GM19395 (cell line): ENCODE data around the gene CIDEC.
"Not testable (repeated sequence)": the region's sequence is repeated elsewhere in the genome, so short reads cannot be mapped to it uniquely, and the experiment has no call there.

Source experiments
- ATAC-seq: cut with Tn5 transposase; IDR thresholded peaks from one replicate; pipeline ENCODE4 v1.9.1; 2021; ENCODE audit warnings: mild to moderate bottlenecking, moderate library complexity; ENCODE audit not compliant: unreplicated experiment

The CIDEC gene

DNA sequence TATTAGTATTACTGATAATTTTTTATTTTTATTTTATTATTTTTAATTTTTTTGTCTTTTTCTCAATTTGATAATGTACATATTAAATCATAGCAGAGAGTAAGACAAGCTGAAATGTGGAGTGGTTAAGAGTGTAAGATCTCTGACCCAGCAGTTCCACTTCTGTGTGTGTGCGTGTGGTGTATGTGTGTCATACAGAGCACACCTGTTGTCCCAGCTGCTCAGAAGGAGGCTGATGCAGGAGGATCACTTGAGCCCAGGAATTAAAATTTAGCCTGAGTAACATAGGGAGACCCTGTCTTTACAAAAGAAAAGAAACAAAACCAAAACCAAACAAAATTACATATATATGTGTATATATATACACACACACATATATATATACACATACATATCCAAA lies 1.4 kb upstream of the CIDEC start:
- no peak for ATAC-seq

DNA sequence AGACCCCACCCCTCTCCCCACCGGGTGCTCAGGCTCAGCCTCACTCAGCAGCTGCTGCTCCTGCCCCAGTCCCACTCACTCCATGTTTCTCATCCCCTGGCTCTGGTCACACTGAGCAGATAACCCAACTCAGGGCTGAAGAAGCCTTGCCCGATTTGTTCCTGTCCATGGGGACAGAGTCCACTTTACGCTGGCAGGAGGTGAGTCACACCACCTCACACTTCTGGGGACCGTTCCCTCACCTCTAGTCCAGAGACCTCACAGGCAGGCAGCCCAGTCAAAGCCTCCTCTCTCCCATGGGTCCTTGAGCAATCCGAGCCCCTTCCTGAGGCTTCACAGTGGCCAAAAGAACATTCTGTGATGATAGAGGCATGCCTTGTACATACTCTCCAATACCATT lies 1.4 kb downstream of the CIDEC start:
- ATAC-seq: no peak

DNA sequence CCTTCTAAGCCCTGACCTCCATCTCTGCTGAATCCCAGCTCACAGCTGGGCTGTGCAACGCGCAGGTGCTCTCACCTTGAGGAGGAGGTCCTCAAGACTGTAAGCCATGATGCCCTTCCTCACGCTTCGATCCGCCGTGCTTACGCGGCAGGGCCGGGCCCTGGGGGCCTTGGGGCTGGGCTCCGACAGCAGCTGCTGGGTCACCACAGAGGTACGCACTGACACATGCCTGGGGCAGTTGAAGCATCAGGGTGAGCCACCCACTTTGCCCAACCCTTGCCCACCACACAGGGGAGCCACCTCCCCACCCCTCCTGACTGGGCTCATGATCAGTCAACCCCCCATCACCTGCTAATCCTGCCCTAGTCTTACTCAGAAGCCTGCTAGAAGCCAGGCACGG lies 3.1 kb downstream of the CIDEC start:
- no peak for ATAC-seq

DNA sequence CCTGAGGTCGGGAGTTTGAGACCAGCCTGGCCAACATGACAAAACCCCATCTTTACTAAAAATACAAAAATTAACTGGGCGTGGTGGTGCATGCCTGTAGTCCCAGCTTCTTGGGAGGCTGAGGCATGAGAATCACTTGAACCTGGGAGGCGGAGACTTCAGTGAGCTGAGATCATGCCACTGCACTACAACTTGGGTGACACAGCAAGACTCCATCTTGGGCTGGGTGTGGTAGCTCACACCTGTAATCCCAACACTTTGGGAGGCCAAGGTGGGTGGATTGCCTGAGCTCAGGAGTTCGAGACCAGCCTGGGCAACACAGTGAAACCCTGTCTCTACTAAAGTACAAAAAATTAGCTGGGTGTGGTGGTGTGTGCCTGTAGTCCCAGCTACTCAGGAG lies 3.8 kb downstream of the CIDEC start:
- not testable (repeated sequence) for ATAC-seq

DNA sequence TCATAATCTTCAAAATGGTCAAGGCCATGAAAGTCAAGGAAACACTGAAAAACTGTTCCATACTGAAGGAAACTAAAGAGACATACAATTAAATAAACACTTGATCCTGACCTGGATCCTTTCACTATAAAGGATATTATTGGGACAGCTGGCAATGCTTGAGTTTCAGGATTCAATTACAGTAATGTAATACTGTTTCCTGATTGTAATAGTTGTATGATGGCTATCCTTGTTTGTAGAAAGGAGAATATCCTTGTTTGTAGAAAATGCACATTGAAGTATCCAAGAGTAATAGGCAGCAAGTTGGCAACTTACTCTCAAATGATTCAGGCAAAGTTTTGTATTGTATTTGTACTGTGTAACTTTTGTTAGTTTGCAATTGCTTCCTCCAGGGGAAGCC lies 4.6 kb downstream of the CIDEC start:
- no peak for ATAC-seq

DNA sequence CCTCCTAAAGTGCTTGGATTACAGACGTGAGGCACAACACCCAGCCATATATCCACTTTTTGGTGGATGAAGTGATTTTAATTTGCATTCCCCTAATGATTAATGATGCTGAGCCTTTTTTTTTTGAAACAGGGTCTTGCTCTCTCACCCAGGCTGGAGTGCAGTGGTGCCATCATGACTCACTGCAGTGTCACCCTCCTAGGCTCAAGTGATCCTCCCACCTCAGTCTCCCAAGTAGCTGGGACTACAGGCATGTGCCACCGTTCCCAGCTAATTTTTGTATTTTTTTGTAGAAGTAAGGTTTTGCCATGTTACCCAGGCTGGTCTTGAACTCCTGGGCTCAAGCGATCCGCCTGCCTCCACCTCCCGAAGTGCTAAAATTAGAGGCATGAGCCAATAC lies 8.0 kb downstream of the CIDEC start:
- ATAC-seq: not testable (repeated sequence)

DNA sequence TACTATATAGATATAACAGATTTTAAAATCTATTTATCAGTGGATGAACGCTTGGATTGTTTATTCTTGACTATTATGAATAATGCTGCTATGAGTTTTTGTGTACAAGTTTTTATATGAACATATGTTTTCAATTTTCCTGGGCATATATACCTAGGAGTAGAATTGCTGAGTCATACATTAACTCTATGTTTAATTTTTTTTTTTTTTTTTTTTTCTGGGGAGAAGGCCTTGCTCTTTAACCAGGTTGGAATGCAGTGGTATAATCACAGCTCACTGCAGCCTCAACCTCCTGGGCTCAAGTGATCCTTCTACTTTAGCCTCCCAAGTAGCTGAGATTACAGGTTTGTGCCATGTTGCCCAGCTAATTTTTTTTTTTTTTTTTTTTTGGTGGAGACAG lies 9.1 kb downstream of the CIDEC start:
- ATAC-seq: no peak

DNA sequence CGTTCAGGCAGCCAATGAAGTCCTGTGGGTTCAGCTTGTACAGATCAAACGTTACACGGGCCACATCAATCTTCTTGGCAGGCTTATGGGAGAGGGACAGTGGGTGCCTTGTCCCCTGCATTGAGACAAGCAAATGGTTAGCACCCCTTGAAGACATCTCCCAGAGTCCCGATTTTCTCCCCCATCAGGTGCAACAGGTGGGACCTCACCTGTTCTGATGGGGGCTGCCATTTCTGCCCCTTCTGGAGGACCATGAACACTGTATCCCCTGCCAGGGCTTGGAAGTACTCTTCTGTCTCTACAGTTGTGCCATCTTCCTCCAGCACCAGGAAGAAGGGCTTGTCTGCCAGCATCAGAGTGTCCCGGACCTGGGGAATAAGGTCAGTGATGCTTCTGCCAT lies 10.1 kb downstream of the CIDEC start:
- no peak for ATAC-seq

DNA sequence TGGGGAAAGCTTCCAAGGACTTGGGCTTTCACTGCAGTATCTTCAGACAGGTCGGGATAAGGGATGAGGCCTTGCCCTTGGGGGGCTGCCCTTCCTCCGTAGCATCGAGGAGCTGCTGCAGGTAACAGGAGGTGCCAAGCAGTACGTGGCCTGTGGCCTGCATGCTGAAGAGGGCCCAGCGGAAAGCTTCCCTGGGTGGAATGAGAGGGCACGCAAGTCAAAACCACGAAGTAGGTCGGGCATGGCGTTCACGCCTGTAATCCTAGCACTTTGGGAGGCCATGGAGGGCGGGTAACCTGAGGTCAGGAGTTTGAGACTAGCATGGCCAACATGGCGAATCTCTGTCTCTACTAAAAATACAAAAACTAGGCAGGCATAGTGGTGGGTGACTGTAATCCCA lies 12.9 kb downstream of the CIDEC start:
- ATAC-seq: no peak

DNA sequence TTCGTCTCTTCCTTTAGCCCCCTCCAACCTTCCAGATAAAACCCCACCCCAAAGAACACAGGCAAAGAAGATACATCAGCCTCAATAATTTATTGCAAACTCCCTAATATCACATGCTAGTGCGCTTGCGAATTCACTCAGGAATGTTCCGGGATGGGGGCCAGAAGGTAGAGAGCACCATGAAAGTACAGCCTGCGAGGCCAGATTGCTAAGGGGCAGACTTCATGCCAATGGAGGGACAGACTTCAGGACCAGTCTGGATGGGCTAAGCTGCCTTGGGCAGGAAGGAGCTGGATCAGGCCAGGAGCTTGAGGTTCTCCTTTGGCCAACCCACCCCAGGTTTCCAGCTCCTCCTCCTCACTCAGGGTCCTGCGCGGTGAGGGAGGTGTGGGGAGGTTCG lies 13.4 kb downstream of the CIDEC start:
- no peak for ATAC-seq

DNA sequence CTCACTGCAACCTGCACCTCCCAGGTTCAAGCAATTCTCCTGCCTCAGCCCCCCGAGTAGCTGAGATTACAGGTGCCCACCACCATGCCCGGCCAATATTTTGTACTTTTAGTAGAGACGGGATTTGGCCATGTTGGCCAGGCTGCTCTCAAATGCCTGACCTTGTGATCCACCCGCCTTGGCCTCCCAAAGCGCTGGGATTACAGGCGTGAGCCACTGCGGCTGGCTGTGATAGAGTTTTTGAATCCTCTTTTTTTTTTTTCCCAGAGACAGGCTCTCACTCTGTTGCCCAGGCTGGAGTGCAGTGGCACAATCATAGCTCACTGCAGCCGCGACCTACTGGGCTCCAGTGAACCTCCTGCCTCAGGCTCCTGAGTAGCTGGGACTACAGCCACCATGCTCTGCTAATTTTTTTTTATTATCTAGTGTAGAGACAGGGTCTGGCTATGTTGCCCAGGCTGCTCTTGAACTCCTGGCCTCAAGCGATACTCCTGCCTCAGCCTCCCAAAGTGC lies 14.9 kb downstream of the CIDEC start:
- not testable (repeated sequence) for ATAC-seq

DNA sequence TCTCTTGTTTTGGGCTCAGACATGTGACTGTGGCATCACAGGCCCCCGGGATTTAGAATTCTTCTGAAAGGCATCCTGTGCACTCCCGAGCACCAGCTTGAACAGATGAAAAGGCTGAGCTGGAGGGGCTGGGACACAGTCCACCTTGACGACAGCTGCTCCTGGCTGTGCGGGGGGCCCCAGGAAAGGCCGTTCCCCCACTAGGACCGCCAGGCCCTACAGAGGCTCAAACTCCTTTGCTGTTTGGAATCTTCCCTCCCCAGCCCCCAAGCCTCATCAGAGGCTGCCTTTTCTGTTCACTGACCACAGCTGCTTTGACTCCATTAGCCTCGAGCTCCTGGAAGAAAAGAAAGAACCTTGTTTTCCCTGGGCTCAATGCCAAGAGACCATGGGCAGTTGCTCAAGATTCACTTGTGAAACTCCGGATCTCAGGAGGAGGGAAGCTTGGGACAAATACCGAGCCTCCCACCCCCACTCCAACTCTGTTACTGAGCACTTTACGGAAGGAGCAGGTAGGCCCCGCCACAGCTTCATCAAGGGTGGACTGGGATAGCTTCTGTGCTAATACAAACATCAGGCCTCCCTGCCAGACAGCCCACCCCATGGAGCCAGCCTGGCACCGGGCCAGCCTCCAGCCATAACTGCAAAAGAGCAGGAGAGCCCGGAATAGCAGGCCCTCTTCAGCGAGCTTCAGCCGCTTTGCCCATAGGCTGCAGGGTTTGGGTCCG lies 15.7 kb downstream of the CIDEC start:
- ATAC-seq: no peak

DNA sequence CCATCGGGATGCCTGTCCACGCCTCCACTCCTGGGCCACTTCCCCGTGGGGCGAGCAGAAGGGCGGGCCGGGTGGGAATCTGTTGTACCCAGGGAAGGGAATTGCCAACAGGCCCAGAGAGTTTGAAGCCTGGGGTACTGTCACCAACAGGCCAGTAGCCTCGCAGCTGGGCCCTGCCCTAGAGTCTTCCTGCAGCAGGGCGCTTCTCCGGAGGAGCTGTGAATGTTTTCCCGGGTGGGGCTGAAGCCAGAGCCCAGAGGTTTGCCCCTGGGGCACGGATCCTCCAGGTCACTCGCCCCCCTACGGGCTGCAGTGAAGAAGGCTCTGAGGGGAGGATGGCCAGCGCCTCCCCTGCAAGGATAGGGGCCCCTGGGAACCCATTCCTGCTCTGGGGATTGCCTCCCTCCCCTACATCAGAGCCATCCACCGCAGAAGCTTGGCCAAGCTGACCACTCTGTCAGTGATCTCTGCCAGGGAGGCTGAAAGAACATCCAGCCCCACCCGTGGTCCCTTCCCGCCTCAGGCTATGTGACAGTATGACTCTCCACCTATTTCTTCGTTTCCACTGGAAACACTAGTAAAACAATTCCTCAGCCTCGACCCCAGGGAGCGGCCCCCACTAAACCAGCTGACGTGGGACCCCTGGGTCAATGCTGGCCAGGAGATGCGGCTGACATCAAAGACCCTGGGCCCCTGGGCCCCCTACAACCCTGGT lies 16.8 kb downstream of the CIDEC start:
- no peak for ATAC-seq

DNA sequence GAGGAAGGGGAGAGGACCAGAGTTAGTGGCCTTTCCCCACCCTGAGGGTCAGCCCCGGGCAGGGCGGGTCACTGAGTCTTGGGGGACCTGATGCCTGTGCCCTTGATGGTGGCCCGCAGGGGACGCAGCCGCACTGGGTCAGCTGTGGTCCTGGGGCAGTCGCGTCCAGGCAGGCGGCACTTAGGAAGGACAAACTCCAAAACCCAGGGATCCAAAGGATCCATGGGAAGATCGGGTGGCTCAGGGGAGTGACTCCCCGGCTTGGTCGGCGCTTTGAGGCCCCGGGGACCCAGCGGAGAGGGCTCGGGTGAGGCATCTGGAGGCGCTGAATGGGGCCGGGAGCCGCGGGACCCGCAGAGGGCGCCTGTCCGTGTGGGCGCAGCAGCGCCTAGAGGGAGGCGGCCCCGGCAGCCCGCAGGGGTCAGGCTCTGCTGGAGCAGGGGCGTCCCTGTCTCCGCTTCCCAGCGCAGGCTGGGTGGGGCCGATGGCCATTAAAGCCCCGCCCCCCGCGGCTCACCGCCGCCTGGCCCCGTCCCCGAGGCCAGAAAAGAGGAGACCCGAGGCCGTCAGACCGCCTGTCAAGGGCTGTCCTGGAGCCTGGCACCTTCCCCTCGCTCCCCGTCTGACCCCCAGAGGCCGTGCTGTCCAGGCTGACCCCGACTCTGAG lies 17.5 kb downstream of the CIDEC start:
- ATAC-seq: no peak

DNA sequence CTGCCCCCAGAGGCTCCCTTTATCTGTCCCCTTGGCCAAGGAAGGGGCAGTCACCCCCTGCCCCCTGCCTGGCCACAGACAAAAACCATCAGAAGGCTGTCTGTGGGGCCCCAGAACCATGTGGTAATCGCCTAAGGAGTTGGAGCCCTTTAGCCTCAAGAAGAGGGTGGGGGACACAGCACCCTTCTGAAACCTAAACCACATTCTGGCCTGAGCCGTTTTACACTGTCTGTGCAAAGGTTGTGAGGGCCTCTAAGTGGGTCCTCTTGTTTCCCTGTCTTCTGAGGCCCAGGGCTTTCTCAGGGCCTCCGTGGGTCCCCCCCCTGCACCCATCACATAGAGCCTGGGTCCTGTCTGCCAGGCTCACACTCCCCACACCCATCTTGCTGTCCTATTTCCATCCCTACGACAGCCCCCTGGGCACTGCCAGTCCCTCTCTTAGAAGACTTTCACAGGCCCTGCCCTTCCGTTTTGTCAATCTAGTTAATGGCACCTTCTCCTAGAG lies 18.4 kb downstream of the CIDEC start:
- no peak for ATAC-seq

DNA sequence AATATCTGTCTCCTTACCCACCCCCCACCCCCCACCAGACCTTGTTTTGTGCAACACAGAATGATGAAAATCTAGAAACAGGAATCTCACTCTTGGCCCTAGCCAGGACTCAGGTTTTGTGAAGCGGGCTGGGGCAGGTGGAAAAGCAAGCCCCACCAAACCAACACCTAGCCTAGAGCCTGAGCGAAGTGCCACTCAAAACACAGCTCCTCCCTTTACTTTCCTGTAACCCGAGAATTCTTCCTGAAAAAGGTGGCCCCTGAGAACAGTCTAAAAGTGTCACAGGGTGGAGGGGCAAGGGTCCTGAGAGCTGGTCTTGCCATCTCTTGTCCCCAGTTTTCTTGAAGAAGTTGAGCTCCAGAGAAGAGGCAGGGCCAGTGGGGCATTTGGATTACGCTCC lies 18.9 kb downstream of the CIDEC start:
- no peak for ATAC-seq

DNA sequence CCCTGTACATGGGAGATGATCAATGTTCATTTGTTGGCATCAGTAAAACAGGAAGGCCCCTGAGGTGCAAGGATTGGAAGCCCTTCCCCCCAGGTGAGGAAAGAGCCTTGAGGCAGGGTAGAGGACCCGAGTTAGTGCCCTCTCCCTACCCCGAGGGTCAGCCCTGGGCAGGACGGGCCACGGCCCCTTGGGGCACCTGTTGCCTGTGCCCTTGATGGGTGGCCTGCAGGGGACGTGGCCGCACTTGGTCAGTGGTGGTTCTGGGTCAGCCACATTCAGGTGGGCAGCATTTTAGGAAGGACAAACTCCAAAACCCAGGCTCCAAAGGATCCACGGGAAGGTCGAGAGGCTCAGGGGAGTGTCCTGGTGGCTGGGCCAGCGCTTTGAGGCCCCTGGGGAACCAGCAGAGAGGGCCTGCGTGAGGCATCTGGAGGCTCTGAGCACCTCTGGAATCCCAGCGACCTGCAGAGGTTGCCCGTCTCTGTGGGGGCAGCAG lies 20.5 kb downstream of the CIDEC start:
- no peak for ATAC-seq

DNA sequence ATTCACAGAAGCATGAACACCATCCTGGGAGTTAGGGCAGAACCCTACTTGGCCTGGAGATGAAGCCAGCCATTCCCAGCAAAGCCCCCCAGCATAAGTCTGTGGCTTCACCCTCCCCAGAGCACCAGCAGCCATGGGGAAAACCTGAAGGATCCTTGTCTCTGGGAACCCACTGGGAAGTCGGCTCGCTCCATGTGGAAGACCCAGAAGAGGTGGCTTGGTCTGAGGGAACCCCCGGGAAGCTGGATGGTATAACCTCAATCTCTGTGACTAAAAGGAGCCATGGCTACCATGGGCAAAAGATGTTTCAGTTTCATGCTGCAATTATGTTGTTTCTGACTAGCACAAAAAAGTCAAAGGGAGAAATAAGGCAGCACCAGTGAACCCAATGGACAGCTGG lies 24.5 kb downstream of the CIDEC start:
- ATAC-seq: no peak

DNA sequence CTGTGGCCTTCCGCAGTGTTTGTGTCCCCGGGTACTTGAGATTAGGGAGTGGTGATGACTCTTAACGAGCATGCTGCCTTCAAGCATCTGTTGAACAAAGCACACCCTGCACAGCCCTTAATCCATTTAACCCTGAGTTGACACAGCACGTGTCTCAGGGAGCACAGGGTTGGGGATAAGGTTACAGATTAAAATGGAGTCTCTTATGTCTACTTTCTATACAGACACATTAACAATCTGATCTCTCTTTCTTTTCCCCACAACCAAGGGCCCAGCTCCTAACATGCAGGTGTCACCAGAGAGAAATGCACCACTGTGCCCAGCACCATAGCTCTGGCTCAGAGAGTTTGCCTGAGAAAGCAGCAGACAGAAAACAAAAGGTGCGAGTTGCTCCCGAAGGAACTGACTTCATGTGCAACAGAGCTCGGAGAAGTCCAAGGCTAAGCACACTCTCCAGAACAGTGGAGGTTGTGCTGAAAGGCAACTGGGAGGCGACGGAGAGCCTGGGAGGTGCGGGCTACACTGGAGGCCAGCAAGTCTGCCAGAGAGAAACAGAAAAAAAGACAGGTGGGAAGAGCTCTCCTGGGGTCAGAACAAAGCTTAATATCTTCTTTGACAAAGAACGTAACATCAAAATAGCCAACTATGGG lies 25.6 kb downstream of the CIDEC start:
- ATAC-seq: not testable (repeated sequence)

DNA sequence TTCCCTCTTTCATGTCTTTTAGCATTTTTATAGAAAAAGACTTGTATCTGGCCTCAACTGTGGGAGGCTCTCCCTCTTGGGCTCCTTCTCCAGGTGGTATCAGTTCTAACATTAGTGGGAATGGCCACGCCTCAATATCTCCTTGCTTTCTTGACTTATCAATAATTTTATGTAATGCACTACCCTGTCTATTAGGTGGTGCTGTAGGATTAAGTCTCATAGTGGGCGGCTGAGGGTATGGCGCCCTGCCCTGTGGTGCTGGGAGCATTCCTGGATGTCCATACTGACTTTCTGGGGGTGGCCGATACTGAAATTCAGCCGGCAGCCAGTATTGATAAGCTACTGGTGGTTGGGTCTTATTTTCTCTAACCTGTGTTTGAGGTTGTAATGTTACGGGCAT lies 27.5 kb downstream of the CIDEC start:
- no peak for ATAC-seq

DNA sequence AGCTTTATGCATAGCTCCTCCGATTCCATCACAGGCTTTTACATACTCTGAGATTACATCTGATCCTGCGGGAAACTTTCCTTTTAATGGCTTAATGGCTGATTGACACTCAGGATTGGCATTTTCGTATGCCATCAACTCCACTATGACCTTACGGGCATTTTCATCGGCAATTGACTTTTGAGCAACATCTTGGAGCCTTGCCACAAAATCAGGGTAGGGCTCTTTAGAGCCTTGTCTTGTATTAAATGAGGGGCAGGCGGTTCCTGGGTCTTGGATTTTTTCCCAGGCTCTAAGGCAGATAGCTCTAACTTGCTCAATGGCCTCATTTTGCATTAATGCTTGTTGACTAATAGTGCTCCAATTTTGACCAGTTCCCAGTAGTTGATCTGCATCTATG lies 28.1 kb downstream of the CIDEC start:
- not testable (repeated sequence) for ATAC-seq
